Thoracic aorta (tissue), 2 donors: ENCODE results near the gene OTUD6A. TPM values are rescaled to one million over a fixed set of nuclear protein-coding genes. Genes with fewer than 3 reads are reported as not detected.

Source experiments
- ATAC-seq: fragments of 150-250 bp; one replicate; pipeline ENCODE4 v1.8.0; 2017; ENCODE audit warnings: low read depth; ENCODE audit not compliant: insufficient number of reproducible peaks, low FRiP score
- DNase-seq: peaks from one replicate; pipeline ENCODE4 v3.0.0-alpha.2; 2020; ENCODE audit warnings: low spot score
- H3K27ac ChIP-seq, 2 donors: fragments of 200-600 bp; sonication (generic); 1 replicate in 1 of 2; 2 replicates in 1 of 2; pipeline ENCODE4 v1.5.1; 2016; ENCODE audit warnings: mild to moderate bottlenecking in 2 of 2, moderate library complexity in 2 of 2
- H3K27me3 ChIP-seq: fragments of 200-600 bp; sonication (generic); replicated peaks from 2 replicates; pipeline ENCODE4 v1.6.0; 2016; ENCODE audit warnings: mild to moderate bottlenecking; ENCODE audit not compliant: insufficient read depth
- H3K36me3 ChIP-seq: fragments of 200-600 bp; sonication (generic); one replicate; pipeline ENCODE4 v1.5.1; 2016
- H3K4me1 ChIP-seq, 2 donors: fragments of 200-600 bp; sonication (generic); 1 replicate in 1 of 2; 2 replicates in 1 of 2; pipeline versions ENCODE4 v1.5.1 to v1.6.0; 2016; ENCODE audit warnings: low read depth in 2 of 2, mild to moderate bottlenecking in 1 of 2; ENCODE audit not compliant: control insufficient read depth in 1 of 2
- H3K4me3 ChIP-seq: fragments of 200-600 bp; sonication (generic); 2 replicates; pipeline ENCODE4 v1.5.1; 2016; ENCODE audit warnings: mild to moderate bottlenecking
- H3K9me3 ChIP-seq: fragments of 200-600 bp; sonication (generic); 2 replicates; pipeline ENCODE4 v1.5.1; 2016
- total RNA-seq, 2 donors: library from RNA; depleted of rRNA; stranded (reverse); fragments of >200 nt; gene quantifications; one replicate each; pipeline versions ENCODE4 v1.1.0 to v1.2.3, GENCODE V29; 2016
- TF ChIP-seq, protein P1 (sequence below): fragments of 200-600 bp; sonication (generic); IDR thresholded peaks from one replicate; pipeline ENCODE4 v1.5.1; 2019; ENCODE audit warnings: antibody characterized with exemption

Gene OTUD6A
- total RNA-seq, 2 donors from 2014 or later, result not detected

GRCh38 chrX:70039758-70040157 lies 22.5 kb upstream of the OTUD6A start:
- Histone ChIP-seq H3K36me3 (no peaks in the 10 kb centered on the region), H3K27ac (no peak overlapping the region), H3K27me3 (no peaks in the 10 kb centered on the region), H3K9me3 (no peaks in the 10 kb centered on the region), H3K4me1 (no peaks in the 10 kb centered on the region), H3K4me3 (no peak overlapping the region)
- ATAC-seq (no peak), DNase-seq (no peak)
- TF ChIP-seq, protein P1, sequence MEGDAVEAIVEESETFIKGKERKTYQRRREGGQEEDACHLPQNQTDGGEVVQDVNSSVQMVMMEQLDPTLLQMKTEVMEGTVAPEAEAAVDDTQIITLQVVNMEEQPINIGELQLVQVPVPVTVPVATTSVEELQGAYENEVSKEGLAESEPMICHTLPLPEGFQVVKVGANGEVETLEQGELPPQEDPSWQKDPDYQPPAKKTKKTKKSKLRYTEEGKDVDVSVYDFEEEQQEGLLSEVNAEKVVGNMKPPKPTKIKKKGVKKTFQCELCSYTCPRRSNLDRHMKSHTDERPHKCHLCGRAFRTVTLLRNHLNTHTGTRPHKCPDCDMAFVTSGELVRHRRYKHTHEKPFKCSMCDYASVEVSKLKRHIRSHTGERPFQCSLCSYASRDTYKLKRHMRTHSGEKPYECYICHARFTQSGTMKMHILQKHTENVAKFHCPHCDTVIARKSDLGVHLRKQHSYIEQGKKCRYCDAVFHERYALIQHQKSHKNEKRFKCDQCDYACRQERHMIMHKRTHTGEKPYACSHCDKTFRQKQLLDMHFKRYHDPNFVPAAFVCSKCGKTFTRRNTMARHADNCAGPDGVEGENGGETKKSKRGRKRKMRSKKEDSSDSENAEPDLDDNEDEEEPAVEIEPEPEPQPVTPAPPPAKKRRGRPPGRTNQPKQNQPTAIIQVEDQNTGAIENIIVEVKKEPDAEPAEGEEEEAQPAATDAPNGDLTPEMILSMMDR, result no peak

DNA sequence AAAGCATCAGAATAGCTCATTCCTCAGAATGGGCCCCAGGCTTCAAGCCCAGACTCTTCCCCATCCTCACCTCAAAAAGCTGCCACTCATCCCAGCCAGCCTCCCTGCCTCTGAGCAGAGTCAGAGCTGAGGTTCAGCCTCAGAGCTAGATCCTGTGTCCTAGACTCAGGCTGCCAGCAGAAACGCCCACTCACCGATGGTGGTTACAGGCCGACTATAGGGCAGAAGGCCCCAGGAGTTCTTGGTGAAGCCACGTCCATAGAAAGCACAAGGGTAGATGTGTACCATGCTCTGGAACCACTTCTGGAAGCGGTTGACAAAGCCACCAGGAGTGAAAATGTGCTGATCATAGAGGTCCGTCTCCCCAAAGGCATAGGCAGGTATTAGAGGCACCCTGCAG lies 20.3 kb upstream of the OTUD6A start:
- Histone ChIP-seq H3K4me3 (no peak overlapping the region), H3K27ac (no peak overlapping the region), H3K9me3 (no peaks in the 10 kb centered on the region), H3K36me3 (no peaks in the 10 kb centered on the region), H3K4me1 (no peaks in the 10 kb centered on the region), H3K27me3 (no peaks in the 10 kb centered on the region)
- DNase-seq, result no peak
- no peak for ATAC-seq
- TF ChIP-seq, protein P1, result no peak

- Histone ChIP-seq H3K27me3 (no peaks in the 10 kb centered on the region), H3K4me3 (no peak overlapping the region), H3K9me3 (no peaks in the 10 kb centered on the region), H3K4me1 (no peaks in the 10 kb centered on the region), H3K36me3 (no peaks in the 10 kb centered on the region), H3K27ac (no peak overlapping the region)
- ATAC-seq (no peak), DNase-seq (no peak)
- TF ChIP-seq, protein P1, result no peak
Measured at GRCh38 chrX:70042399-70043371, 19.6 kb upstream of the OTUD6A start.

- Histone ChIP-seq H3K4me1 (no peaks in the 10 kb centered on the region), H3K27me3 (no peaks in the 10 kb centered on the region), H3K27ac (no peak overlapping the region), H3K36me3 (no peaks in the 10 kb centered on the region), H3K4me3 (no peak overlapping the region), H3K9me3 (no peaks in the 10 kb centered on the region)
- TF ChIP-seq, protein P1, result no peak
- ATAC-seq (no peak), DNase-seq (no peak)
Measured at GRCh38 chrX:70043685-70044084, 18.6 kb upstream of the OTUD6A start.

- no peaks in the 10 kb centered on the region for H3K4me1 ChIP-seq
- DNase-seq, result no peak
- no peaks in the 10 kb centered on the region for H3K36me3 ChIP-seq
- H3K4me3 ChIP-seq, result no peak overlapping the region
- H3K9me3 ChIP-seq, result no peaks in the 10 kb centered on the region
- TF ChIP-seq, protein P1, result no peak
- ATAC-seq, result no peak
- no peak overlapping the region for H3K27ac ChIP-seq
- no peaks in the 10 kb centered on the region for H3K27me3 ChIP-seq
Measured at GRCh38 chrX:70044541-70045245, 17.6 kb upstream of the OTUD6A start.
